ENCODE measurements around the gene DDR2.

DDR2 gene

DNA sequence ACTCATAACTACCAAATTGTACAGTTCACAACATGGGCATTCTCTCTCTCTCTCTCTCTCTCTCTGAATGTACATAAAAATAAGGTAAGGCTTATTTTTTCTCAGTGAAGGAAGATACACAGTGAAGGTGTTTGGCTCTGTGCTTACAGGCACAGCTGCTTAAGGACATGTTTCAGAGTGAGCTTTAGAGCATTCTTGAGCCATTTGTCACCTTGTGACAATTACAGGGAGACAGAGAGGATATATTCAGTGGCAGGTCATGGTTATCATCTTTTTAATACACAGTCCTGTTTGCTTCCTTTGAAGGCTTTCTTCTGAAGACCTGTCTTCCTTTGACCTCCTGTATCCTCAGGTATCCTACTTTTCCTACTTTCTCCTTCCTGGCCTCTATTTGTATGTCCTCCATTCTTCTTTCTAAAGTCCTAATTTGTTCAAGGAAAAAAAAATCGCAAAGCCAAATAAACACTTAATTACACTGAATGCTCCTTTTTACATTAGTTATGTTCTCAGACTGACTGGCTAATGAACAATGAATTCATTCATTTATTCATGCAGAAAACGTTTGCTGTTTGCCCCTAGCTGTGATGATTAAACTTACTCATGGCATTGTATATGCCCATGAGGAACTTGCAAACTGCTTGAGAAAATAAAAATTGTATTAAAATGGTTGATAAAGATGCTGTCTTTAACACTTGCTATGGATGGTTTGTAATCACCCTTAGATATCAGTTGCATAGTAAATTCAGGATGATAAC, 191.7 kb downstream of the DDR2 start:
- no peak overlapping the region for H2BK12ac ChIP-seq (ENCODE audit: low read length in 2 of 2)

DNA sequence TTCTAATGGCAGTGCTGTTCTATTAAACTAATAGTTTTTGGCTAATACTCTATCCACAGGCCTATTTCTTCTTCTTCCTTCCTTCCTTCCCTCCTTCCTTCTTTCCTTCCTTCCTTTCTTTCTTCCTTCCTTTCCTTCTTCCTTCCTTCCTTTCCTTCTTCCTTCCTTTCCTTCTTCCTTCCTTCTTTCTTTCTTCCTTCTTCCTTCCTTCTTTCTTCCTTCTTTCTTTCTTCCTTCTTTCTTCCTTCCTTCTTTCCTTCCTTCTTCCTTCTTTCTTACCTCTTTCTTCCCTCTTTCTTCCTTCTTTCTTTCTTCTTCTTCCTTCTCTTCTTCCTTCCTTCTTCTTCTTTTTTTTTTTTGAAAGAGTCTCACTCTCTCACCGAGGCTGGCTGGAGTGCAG, 197.0 kb downstream of the DDR2 start:
- Histone ChIP-seq H2BK120ac (ENCODE audit: low read depth, low read length) (no peak overlapping the region), H2BK5ac (ENCODE audit: low read depth, low read length, poor library complexity, severe bottlenecking) (no peak overlapping the region), H3K4ac (ENCODE audit: low read depth in 1 of 2, low read length in 2 of 2) (no peak overlapping the region), H2AFZ (ENCODE audit: low read depth, low read length) (no peak overlapping the region), H3K4me3 (ENCODE audit: insufficient read depth in 1 of 2, low read depth in 1 of 2, low read length in 2 of 2) (no peak overlapping the region), H3K4me2 (ENCODE audit: low read length, poor library complexity, severe bottlenecking) (no peak overlapping the region), H3K27me3 (ENCODE audit: control insufficient read depth in 1 of 2, insufficient read depth in 1 of 2, low read length in 2 of 2) (no peaks in the 10 kb centered on the region), H3K79me1 (replicated peaks; ENCODE audit: low read length, poor library complexity, severe bottlenecking) (no peaks in the 10 kb centered on the region), H3K27ac (ENCODE audit: low read length, poor library complexity, severe bottlenecking) (no peak overlapping the region), H3K23ac (ENCODE audit: low read length in 2 of 2) (no peak overlapping the region), H3K36me3 (ENCODE audit: control insufficient read depth in 1 of 2, insufficient read depth in 2 of 2, low read depth in 1 of 2, low read length in 2 of 2) (no peaks in the 10 kb centered on the region), H4K8ac (ENCODE audit: low read length) (no peak overlapping the region), H2BK15ac (ENCODE audit: low read depth, poor library complexity, severe bottlenecking) (no peak overlapping the region), H4K91ac (ENCODE audit: low read length) (no peak overlapping the region), H3K4me1 (ENCODE audit: control insufficient read depth, insufficient read depth, low read depth, low read length) (no peaks in the 10 kb centered on the region), H3K9ac (ENCODE audit: low read length) (no peak overlapping the region), H3K14ac (ENCODE audit: low read length in 2 of 2) (no peak overlapping the region), H2BK12ac (ENCODE audit: low read length in 2 of 2) (no peak overlapping the region), H3K9me3 (ENCODE audit: control insufficient read depth, low read length) (no peaks in the 10 kb centered on the region), H2AK5ac (ENCODE audit: low read length, severe bottlenecking) (no peak overlapping the region), H3K18ac (ENCODE audit: low read depth in 1 of 2, low read length in 2 of 2) (no peak overlapping the region)
- WGBS, result 75% methylated on average over 1 of the region's 1 CpG
- no peak for DNase-seq

More for the DNA sequence above, 191.7 kb downstream of the DDR2 start:
- peaks cover 7% of the 10 kb centered on the region for H3K4me1 ChIP-seq (ENCODE audit: control insufficient read depth, insufficient read depth, low read depth, low read length)
- no peak overlapping the region for H4K91ac ChIP-seq (ENCODE audit: low read length)
- no peak overlapping the region for H2AFZ ChIP-seq (ENCODE audit: low read depth, low read length)
- no peak overlapping the region for H3K18ac ChIP-seq (ENCODE audit: low read depth in 1 of 2, low read length in 2 of 2)
- no peak overlapping the region for H2BK15ac ChIP-seq (ENCODE audit: low read depth, poor library complexity, severe bottlenecking)
- H4K8ac ChIP-seq (ENCODE audit: low read length), result no peak overlapping the region
- H3K9ac ChIP-seq (ENCODE audit: low read length), result no peak overlapping the region
- no peak for DNase-seq
- no peaks in the 10 kb centered on the region for H3K36me3 ChIP-seq (ENCODE audit: control insufficient read depth in 1 of 2, insufficient read depth in 2 of 2, low read depth in 1 of 2, low read length in 2 of 2)
- H3K4me3 ChIP-seq (ENCODE audit: insufficient read depth in 1 of 2, low read depth in 1 of 2, low read length in 2 of 2), result no peak overlapping the region
- no peak overlapping the region for H2BK120ac ChIP-seq (ENCODE audit: low read depth, low read length)
- no peak overlapping the region for H3K4ac ChIP-seq (ENCODE audit: low read depth in 1 of 2, low read length in 2 of 2)
- 82% methylated on average over 2 of the region's 2 CpGs for WGBS
- H3K27ac ChIP-seq (ENCODE audit: low read length, poor library complexity, severe bottlenecking), result no peak overlapping the region
- H3K14ac ChIP-seq (ENCODE audit: low read length in 2 of 2), result no peak overlapping the region
- no peak overlapping the region for H3K4me2 ChIP-seq (ENCODE audit: low read length, poor library complexity, severe bottlenecking)
- no peak overlapping the region for H2AK5ac ChIP-seq (ENCODE audit: low read length, severe bottlenecking)
- no peaks in the 10 kb centered on the region for H3K9me3 ChIP-seq (ENCODE audit: control insufficient read depth, low read length)
- H3K79me1 ChIP-seq (replicated peaks; ENCODE audit: low read length, poor library complexity, severe bottlenecking), result no peaks in the 10 kb centered on the region
- H2BK5ac ChIP-seq (ENCODE audit: low read depth, low read length, poor library complexity, severe bottlenecking), result no peak overlapping the region
- H3K23ac ChIP-seq (ENCODE audit: low read length in 2 of 2), result no peak overlapping the region
- no peaks in the 10 kb centered on the region for H3K27me3 ChIP-seq (ENCODE audit: control insufficient read depth in 1 of 2, insufficient read depth in 1 of 2, low read length in 2 of 2)

DNA sequence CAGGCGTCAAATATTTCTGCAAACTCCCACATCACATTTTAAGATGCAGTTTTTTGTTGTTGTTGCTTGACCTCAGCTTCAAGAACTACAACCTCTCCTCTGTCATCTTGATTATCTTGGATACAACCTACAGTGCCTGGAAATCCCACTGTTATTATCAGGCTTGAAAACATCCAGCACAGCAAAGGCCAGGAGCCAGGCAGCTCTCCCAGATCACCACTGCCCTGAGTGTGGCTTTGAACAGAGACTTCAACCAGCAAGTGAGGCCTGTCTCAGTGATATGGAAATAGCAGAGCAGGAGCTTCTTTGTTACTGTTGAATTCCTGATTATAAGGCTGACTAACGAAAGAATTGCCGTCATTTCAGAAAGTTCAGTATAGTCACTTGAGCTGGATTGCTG, 200.2 kb downstream of the DDR2 start:
- Histone ChIP-seq H3K18ac (ENCODE audit: low read depth in 1 of 2, low read length in 2 of 2) (no peak overlapping the region), H3K4me3 (ENCODE audit: insufficient read depth in 1 of 2, low read depth in 1 of 2, low read length in 2 of 2) (no peak overlapping the region), H2AK5ac (ENCODE audit: low read length, severe bottlenecking) (no peak overlapping the region), H3K9me3 (ENCODE audit: control insufficient read depth, low read length) (no peaks in the 10 kb centered on the region), H2AFZ (ENCODE audit: low read depth, low read length) (no peak overlapping the region), H4K8ac (ENCODE audit: low read length) (no peak overlapping the region), H3K9ac (ENCODE audit: low read length) (no peak overlapping the region), H2BK15ac (ENCODE audit: low read depth, poor library complexity, severe bottlenecking) (no peak overlapping the region), H3K27ac (ENCODE audit: low read length, poor library complexity, severe bottlenecking) (no peak overlapping the region), H3K23ac (ENCODE audit: low read length in 2 of 2) (no peak overlapping the region), H3K4ac (ENCODE audit: low read depth in 1 of 2, low read length in 2 of 2) (no peak overlapping the region), H3K36me3 (ENCODE audit: control insufficient read depth in 1 of 2, insufficient read depth in 2 of 2, low read depth in 1 of 2, low read length in 2 of 2) (no peaks in the 10 kb centered on the region), H3K79me1 (replicated peaks; ENCODE audit: low read length, poor library complexity, severe bottlenecking) (no peaks in the 10 kb centered on the region), H2BK12ac (ENCODE audit: low read length in 2 of 2) (no peak overlapping the region), H4K91ac (ENCODE audit: low read length) (no peak overlapping the region), H3K27me3 (ENCODE audit: control insufficient read depth in 1 of 2, insufficient read depth in 1 of 2, low read length in 2 of 2) (no peaks in the 10 kb centered on the region), H2BK5ac (ENCODE audit: low read depth, low read length, poor library complexity, severe bottlenecking) (no peak overlapping the region), H2BK120ac (ENCODE audit: low read depth, low read length) (no peak overlapping the region), H3K4me1 (ENCODE audit: control insufficient read depth, insufficient read depth, low read depth, low read length) (no peaks in the 10 kb centered on the region), H3K14ac (ENCODE audit: low read length in 2 of 2) (no peak overlapping the region), H3K4me2 (ENCODE audit: low read length, poor library complexity, severe bottlenecking) (no peak overlapping the region)
- no peak for DNase-seq
- WGBS, result 96% methylated on average over 3 of the region's 3 CpGs

- Histone ChIP-seq H3K36me3 (ENCODE audit: control insufficient read depth in 1 of 2, insufficient read depth in 2 of 2, low read depth in 1 of 2, low read length in 2 of 2) (no peaks in the 10 kb centered on the region), H3K4ac (ENCODE audit: low read depth in 1 of 2, low read length in 2 of 2) (no peak overlapping the region), H3K9ac (ENCODE audit: low read length) (no peak overlapping the region), H2BK15ac (ENCODE audit: low read depth, poor library complexity, severe bottlenecking) (no peak overlapping the region), H2BK120ac (ENCODE audit: low read depth, low read length) (no peak overlapping the region), H3K4me1 (ENCODE audit: control insufficient read depth, insufficient read depth, low read depth, low read length) (no peaks in the 10 kb centered on the region), H4K91ac (ENCODE audit: low read length) (no peak overlapping the region), H2AFZ (ENCODE audit: low read depth, low read length) (no peak overlapping the region), H4K8ac (ENCODE audit: low read length) (no peak overlapping the region), H3K27ac (ENCODE audit: low read length, poor library complexity, severe bottlenecking) (no peak overlapping the region), H3K9me3 (ENCODE audit: control insufficient read depth, low read length) (peaks cover 17% of the 10 kb centered on the region), H3K27me3 (ENCODE audit: control insufficient read depth in 1 of 2, insufficient read depth in 1 of 2, low read length in 2 of 2) (no peaks in the 10 kb centered on the region), H3K14ac (ENCODE audit: low read length in 2 of 2) (no peak overlapping the region), H3K18ac (ENCODE audit: low read depth in 1 of 2, low read length in 2 of 2) (no peak overlapping the region), H2BK12ac (ENCODE audit: low read length in 2 of 2) (no peak overlapping the region), H3K4me3 (ENCODE audit: insufficient read depth in 1 of 2, low read depth in 1 of 2, low read length in 2 of 2) (no peak overlapping the region), H3K4me2 (ENCODE audit: low read length, poor library complexity, severe bottlenecking) (no peak overlapping the region), H2BK5ac (ENCODE audit: low read depth, low read length, poor library complexity, severe bottlenecking) (no peak overlapping the region), H3K23ac (ENCODE audit: low read length in 2 of 2) (no peak overlapping the region), H3K79me1 (replicated peaks; ENCODE audit: low read length, poor library complexity, severe bottlenecking) (no peaks in the 10 kb centered on the region), H2AK5ac (ENCODE audit: low read length, severe bottlenecking) (no peak overlapping the region)
- 80% methylated on average over 3 of the region's 3 CpGs for WGBS
- DNase-seq, result no peak
These were observed 203.1 kb downstream of the DDR2 start for GRCh38 chr1:162835157-162835899.
